HEK293T (cell line): ENCODE measurements around the gene MPRIP.

Experiments used
- CTCF ChIA-PET: fragments of 350-600 bp; formaldehyde crosslinking; extraction: SDS; loops from one replicate; lab custom pipeline; 2021; ENCODE audit warnings: antibody characterized with exemption, inconsistent platforms; lab: Yijun Ruan, JAX
- POLR2A ChIA-PET: fragments of 350-600 bp; formaldehyde crosslinking; extraction: SDS; loops from one replicate; lab custom pipeline; 2020; ENCODE audit warnings: antibody characterized with exemption, inconsistent platforms; lab: Yijun Ruan, JAX
- DNase-seq: peaks from one replicate; pipeline ENCODE4 v3.0.0; 2012; ENCODE audit warnings: mixed read lengths; ENCODE audit errors: extremely low spot score
- ARNT ChIP-seq: fragments of 450-650 bp; IDR thresholded peaks from 2 replicates; pipeline ENCODE4 v1.6.1; 2017; ENCODE audit warnings: mild to moderate bottlenecking
- BHLHE40 ChIP-seq: fragments of 450-650 bp; IDR thresholded peaks from 2 replicates; pipeline ENCODE4 v1.6.1; 2016; ENCODE audit warnings: mild to moderate bottlenecking, moderate library complexity, borderline replicate concordance
- CTBP1 ChIP-seq: fragments of 450-650 bp; IDR thresholded peaks from 2 replicates; pipeline ENCODE4 v1.6.1; 2016; ENCODE audit warnings: borderline replicate concordance
- ELF4 ChIP-seq: fragments of 450-650 bp; IDR thresholded peaks from 2 replicates; pipeline ENCODE4 v1.6.1; 2017; ENCODE audit warnings: antibody characterized with exemption
- FOXA1 ChIP-seq: fragments of 450-650 bp; IDR thresholded peaks from 2 replicates; pipeline ENCODE4 v1.6.1; 2016; ENCODE audit warnings: mild to moderate bottlenecking
- FOXK2 ChIP-seq: fragments of 450-650 bp; IDR thresholded peaks from 2 replicates; pipeline ENCODE4 v1.6.1; 2016; ENCODE audit warnings: mild to moderate bottlenecking
- FOXM1 ChIP-seq: fragments of 450-650 bp; IDR thresholded peaks from 2 replicates; pipeline ENCODE4 v1.6.1; 2017; ENCODE audit warnings: mild to moderate bottlenecking, borderline replicate concordance
- HDGF ChIP-seq: fragments of 450-650 bp; IDR thresholded peaks from 2 replicates; pipeline ENCODE4 v1.6.1; 2017; ENCODE audit warnings: antibody characterized with exemption, borderline replicate concordance
- L3MBTL2 ChIP-seq: fragments of 450-650 bp; conservative IDR thresholded peaks from 2 replicates; pipeline ENCODE4 v1.6.1; 2016; ENCODE audit warnings: mild to moderate bottlenecking
- LEF1 ChIP-seq: fragments of 450-650 bp; IDR thresholded peaks from 2 replicates; pipeline ENCODE4 v1.6.1; 2017; ENCODE audit warnings: mild to moderate bottlenecking, borderline replicate concordance
- NFRKB ChIP-seq: fragments of 450-650 bp; IDR thresholded peaks from 2 replicates; pipeline ENCODE4 v1.6.1; 2016; ENCODE audit warnings: mild to moderate bottlenecking, moderate library complexity
- PKNOX1 ChIP-seq: fragments of 450-650 bp; IDR thresholded peaks from 2 replicates; pipeline ENCODE4 v1.6.1; 2016
- SP1 ChIP-seq: fragments of 450-650 bp; IDR thresholded peaks from 2 replicates; pipeline ENCODE4 v1.6.1; 2017
- SUZ12 ChIP-seq: fragments of 450-650 bp; IDR thresholded peaks from 2 replicates; pipeline ENCODE4 v1.6.1; 2016; ENCODE audit warnings: mild to moderate bottlenecking
- TARDBP ChIP-seq: fragments of 450-650 bp; IDR thresholded peaks from 2 replicates; pipeline ENCODE4 v1.6.1; 2016
- ZNF384 ChIP-seq: fragments of 450-650 bp; IDR thresholded peaks from 2 replicates; pipeline ENCODE4 v1.6.1; 2016

Gene MPRIP

GRCh38 chr17:17119533-17119932 is 77.3 kb downstream of the MPRIP start:
- TF ChIP-seq TARDBP (no peak), L3MBTL2 (no peak), ELF4 (no peak), HDGF (no peak), CTBP1 (no peak), FOXA1 (no peak), SP1 (no peak), FOXK2 (no peak), SUZ12 (no peak), PKNOX1 (no peak)
- POLR2A ChIA-PET: no interaction called here
- DNase-seq: no peak
- CTCF ChIA-PET: interaction anchor here (1.8 kb wide), 1 partner anchor 22 kb away, joined by 6 read pairs; no protein-coding TSS in a partner anchor

- DNase-seq: no peak
- ChIA-PET CTCF (interaction anchor here (1.8 kb wide), 1 partner anchor 22 kb away, joined by 6 read pairs; no protein-coding TSS in a partner anchor), POLR2A (no interaction called here)
- TF ChIP-seq CTBP1 (no peak), FOXK2 (no peak), ELF4 (no peak), FOXM1 (no peak), FOXA1 (no peak), ZNF384 (no peak)
Measured at GRCh38 chr17:17120294-17120693, 78.0 kb downstream of the MPRIP start.

- ChIA-PET POLR2A (no interaction called here), CTCF (interaction anchor here (0.7 to 1.8 kb wide), 2 partner anchors 20 to 21 kb away, joined by 3 to 6 read pairs; no protein-coding TSS in a partner anchor)
- TF ChIP-seq NFRKB (no peak), CTBP1 (no peak), SP1 (no peak), BHLHE40 (no peak), PKNOX1 (no peak), FOXK2 (no peak), L3MBTL2 (no peak), SUZ12 (no peak), HDGF (no peak), ARNT (no peak)
- no peak for DNase-seq
Measured at GRCh38 chr17:17120701-17121100, 78.4 kb downstream of the MPRIP start.

- no peak for TF ChIP-seq TARDBP
- TF ChIP-seq FOXM1: no peak
- TF ChIP-seq PKNOX1: no peak
- no peak for TF ChIP-seq ELF4
- TF ChIP-seq NFRKB: no peak
- TF ChIP-seq ZNF384: no peak
- TF ChIP-seq SUZ12: no peak
- TF ChIP-seq FOXA1: no peak
- no peak for TF ChIP-seq LEF1
- no peak for TF ChIP-seq L3MBTL2
- TF ChIP-seq FOXK2: no peak
- TF ChIP-seq CTBP1: no peak
- TF ChIP-seq SP1: no peak
- no peak for TF ChIP-seq BHLHE40
- no peak for TF ChIP-seq ARNT
- TF ChIP-seq HDGF: no peak
- POLR2A ChIA-PET: no interaction called here
- CTCF ChIA-PET: interaction anchor here (0.7 to 1.8 kb wide), 2 partner anchors 19 to 21 kb away, joined by 3 to 6 read pairs; no protein-coding TSS in a partner anchor
Measured at GRCh38 chr17:17121162-17121561, 78.9 kb downstream of the MPRIP start.

GRCh38 chr17:17122781-17123483 is 80.7 kb downstream of the MPRIP start:
- CTCF ChIA-PET: interaction anchor here (1.0 kb wide), 1 partner anchor 19 kb away, joined by 3 read pairs; no protein-coding TSS in a partner anchor
- TF ChIP-seq L3MBTL2: no peak
- no peak for TF ChIP-seq CTBP1
- no peak for TF ChIP-seq FOXA1
- no peak for TF ChIP-seq NFRKB
- TF ChIP-seq BHLHE40: no peak
- no peak for TF ChIP-seq ZNF384
- TF ChIP-seq PKNOX1: no peak
- TF ChIP-seq ELF4: no peak
- TF ChIP-seq HDGF: no peak
- no peak for TF ChIP-seq TARDBP
- no peak for TF ChIP-seq FOXK2
- TF ChIP-seq ARNT: no peak
- TF ChIP-seq SP1: no peak

More at GRCh38 chr17:17121162-17121561, 78.9 kb downstream of the MPRIP start:
- DNase-seq: no peak

More at GRCh38 chr17:17122781-17123483, 80.7 kb downstream of the MPRIP start:
- no peak for DNase-seq
- POLR2A ChIA-PET: no interaction called here
